WI38 (cell line): ENCODE results near the gene PIGK.
"Not testable (repeated sequence)": the region's sequence is repeated elsewhere in the genome, so short reads cannot be mapped to it uniquely, and the experiment has no call there.

ENCODE experiments used
- H3K4me3 ChIP-seq: 2 replicates; pipeline ENCODE4 v1.5.1; 2011; ENCODE audit warnings: low read depth, mild to moderate bottlenecking, control low read depth, low read length
- CTCF ChIP-seq: IDR thresholded peaks from 2 replicates; pipeline ENCODE4 v1.5.1; 2012; ENCODE audit warnings: low read depth, mild to moderate bottlenecking, control low read depth, low read length

The PIGK gene

GRCh38 chr1:77170687-77171086 is 48.5 kb downstream of the PIGK start:
- TF ChIP-seq CTCF: no peak

GRCh38 chr1:77168358-77168757 is 50.9 kb downstream of the PIGK start:
- no peak for TF ChIP-seq CTCF
- no peak overlapping the region for H3K4me3 ChIP-seq

More at GRCh38 chr1:77170687-77171086, 48.5 kb downstream of the PIGK start:
- H3K4me3 ChIP-seq: no peak overlapping the region

- TF ChIP-seq CTCF: no peak
- no peak overlapping the region for H3K4me3 ChIP-seq
Observed at GRCh38 chr1:77164434-77164944, 54.7 kb downstream of the PIGK start.

- not testable (repeated sequence) for H3K4me3 ChIP-seq
Observed at GRCh38 chr1:77159706-77160105, 59.5 kb downstream of the PIGK start.

GRCh38 chr1:77156214-77156613 is 63.0 kb downstream of the PIGK start:
- no peak for TF ChIP-seq CTCF
- no peak overlapping the region for H3K4me3 ChIP-seq

- no peak overlapping the region for H3K4me3 ChIP-seq
- TF ChIP-seq CTCF: no peak
Observed at GRCh38 chr1:77146270-77146669, 73.0 kb downstream of the PIGK start.

- no peak overlapping the region for H3K4me3 ChIP-seq
- no peak for TF ChIP-seq CTCF
Observed at GRCh38 chr1:77143529-77144121, 75.6 kb downstream of the PIGK start.

GRCh38 chr1:77139389-77139788 is 79.8 kb downstream of the PIGK start:
- no peak overlapping the region for H3K4me3 ChIP-seq
- TF ChIP-seq CTCF: no peak
